Large intestine (tissue), 3 donors: ENCODE data around the gene MARCHF6. TPM values are rescaled to one million over a fixed set of nuclear protein-coding genes. Genes with fewer than 3 reads are reported as not detected.

Experiments used
- DNase-seq, 2 donors: peaks; one replicate each; pipeline versions ENCODE4 v3.0.0 to v3.0.0-alpha.2; 2013
- H3K27ac ChIP-seq: one replicate; pipeline ENCODE4 v1.5.1; 2013; ENCODE audit warnings: low read length
- H3K27me3 ChIP-seq: 2 replicates; pipeline ENCODE4 v1.6.1; 2013; ENCODE audit warnings: low read length; ENCODE audit not compliant: control insufficient read depth, insufficient read depth
- H3K36me3 ChIP-seq: 2 replicates; pipeline ENCODE4 v1.6.1; 2013; ENCODE audit warnings: low read length; ENCODE audit not compliant: control insufficient read depth, insufficient read depth
- H3K4me1 ChIP-seq: one replicate; pipeline ENCODE4 v1.6.1; 2013; ENCODE audit warnings: low read length; ENCODE audit not compliant: control insufficient read depth, insufficient read depth
- H3K4me3 ChIP-seq: one replicate; pipeline ENCODE4 v1.5.1; 2013; ENCODE audit warnings: low read length
- H3K9me3 ChIP-seq: one replicate; pipeline ENCODE4 v1.6.1; 2013; ENCODE audit warnings: mild to moderate bottlenecking, low read depth, low read length, moderate library complexity; ENCODE audit not compliant: control insufficient read depth
- WGBS: methylation state at CpG from one replicate; pipeline ENCODE4 v1.1.5; 2013; ENCODE audit warnings: low lambda C conversion rate; ENCODE audit not compliant: insufficient coverage; 5-methylcytosine and 5-hydroxymethylcytosine counted together
- polyA plus RNA-seq: library from polyadenylated mRNA; unstranded; fragments of 120-200 nt; gene quantifications from one replicate; pipeline ENCODE4 v1.2.1, GENCODE V29; 2013

The MARCHF6 gene
- polyA plus RNA-seq, 1 donor: 117 TPM

- Histone ChIP-seq H3K36me3 (no peaks in the 10 kb centered on the region), H3K4me1 (no peaks in the 10 kb centered on the region), H3K4me3 (no peak overlapping the region), H3K9me3 (no peaks in the 10 kb centered on the region), H3K27ac (no peak overlapping the region), H3K27me3 (no peaks in the 10 kb centered on the region)
- DNase-seq: no peak
- WGBS: 50% methylated on average over 2 of the region's 6 CpGs
Observed at GRCh38 chr5:10324518-10325370, 28.8 kb upstream of the MARCHF6 start.

- H3K27me3 ChIP-seq: peaks cover 17% of the 10 kb centered on the region
- H3K4me1 ChIP-seq: no peaks in the 10 kb centered on the region
- no peak overlapping the region for H3K4me3 ChIP-seq
- H3K9me3 ChIP-seq: peaks cover 4% of the 10 kb centered on the region
- no peak for DNase-seq
- no peaks in the 10 kb centered on the region for H3K36me3 ChIP-seq
- no peak overlapping the region for H3K27ac ChIP-seq
- WGBS: no CpG with 5 or more reads among the region's 5 CpGs
Observed at GRCh38 chr5:10328323-10328722, 25.2 kb upstream of the MARCHF6 start.

DNA sequence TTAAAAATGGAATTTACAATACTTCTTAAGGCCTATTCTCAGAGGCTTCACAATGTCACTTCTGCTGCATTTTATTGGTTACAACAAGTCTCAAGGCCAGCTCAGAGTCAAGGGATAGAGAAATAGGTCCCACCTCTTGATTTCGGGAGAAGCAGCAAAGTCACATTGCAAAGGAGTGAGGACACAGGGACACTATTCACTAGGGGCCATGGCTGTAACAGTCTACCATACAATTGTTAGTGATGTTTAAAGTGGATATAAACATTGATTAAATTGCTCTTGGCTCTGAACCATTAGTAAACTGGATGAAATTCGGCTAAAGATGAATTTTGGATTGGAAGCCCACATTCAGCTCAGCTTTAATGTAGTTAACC lies 24.1 kb upstream of the MARCHF6 start:
- H3K27ac ChIP-seq: no peak overlapping the region
- no peaks in the 10 kb centered on the region for H3K36me3 ChIP-seq
- WGBS: no CpG with 5 or more reads among the region's 2 CpGs
- no peak for DNase-seq
- peaks cover 5% of the 10 kb centered on the region for H3K9me3 ChIP-seq
- no peak overlapping the region for H3K4me3 ChIP-seq
- peaks cover 3% of the 10 kb centered on the region for H3K4me1 ChIP-seq
- H3K27me3 ChIP-seq: peaks cover 26% of the 10 kb centered on the region

DNA sequence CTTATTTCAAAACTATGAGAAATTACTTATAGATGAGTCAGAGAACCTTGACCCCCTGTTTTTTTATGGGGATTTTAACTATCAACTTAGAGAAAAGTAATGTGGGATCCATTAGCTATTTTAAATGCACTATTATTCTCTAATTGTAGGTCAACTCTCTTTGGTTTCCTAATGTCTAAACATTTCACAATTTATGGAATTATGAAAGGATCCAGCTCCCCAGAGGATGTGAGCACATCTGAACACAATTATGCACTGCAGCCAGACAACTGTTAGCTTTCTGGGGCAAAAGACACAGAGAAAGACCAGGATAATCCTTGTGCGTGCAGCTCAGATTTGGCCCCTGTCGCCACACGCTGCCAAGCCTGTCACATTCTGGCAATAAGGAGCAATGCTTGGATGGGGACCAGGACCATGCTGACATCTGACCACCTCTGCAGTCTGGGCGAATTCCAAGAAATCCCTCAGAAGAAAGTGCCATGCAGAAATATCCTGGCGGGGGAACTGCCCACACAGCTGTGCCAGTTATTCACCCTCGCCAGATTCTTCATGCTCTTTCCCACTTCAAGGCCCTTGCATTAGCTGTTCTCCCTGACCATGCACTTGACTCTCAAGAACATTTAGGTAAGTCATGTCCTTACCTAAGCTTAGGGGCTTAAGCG lies 23.5 kb upstream of the MARCHF6 start:
- WGBS: no CpG with 5 or more reads among the region's 7 CpGs
- no peak overlapping the region for H3K27ac ChIP-seq
- H3K9me3 ChIP-seq: peaks cover 5% of the 10 kb centered on the region
- no peaks in the 10 kb centered on the region for H3K36me3 ChIP-seq
- H3K4me1 ChIP-seq: peaks cover 3% of the 10 kb centered on the region
- peak in 1 of 2 donors; percentile 11 for DNase-seq
- peaks cover 32% of the 10 kb centered on the region for H3K27me3 ChIP-seq
- no peak overlapping the region for H3K4me3 ChIP-seq

DNA sequence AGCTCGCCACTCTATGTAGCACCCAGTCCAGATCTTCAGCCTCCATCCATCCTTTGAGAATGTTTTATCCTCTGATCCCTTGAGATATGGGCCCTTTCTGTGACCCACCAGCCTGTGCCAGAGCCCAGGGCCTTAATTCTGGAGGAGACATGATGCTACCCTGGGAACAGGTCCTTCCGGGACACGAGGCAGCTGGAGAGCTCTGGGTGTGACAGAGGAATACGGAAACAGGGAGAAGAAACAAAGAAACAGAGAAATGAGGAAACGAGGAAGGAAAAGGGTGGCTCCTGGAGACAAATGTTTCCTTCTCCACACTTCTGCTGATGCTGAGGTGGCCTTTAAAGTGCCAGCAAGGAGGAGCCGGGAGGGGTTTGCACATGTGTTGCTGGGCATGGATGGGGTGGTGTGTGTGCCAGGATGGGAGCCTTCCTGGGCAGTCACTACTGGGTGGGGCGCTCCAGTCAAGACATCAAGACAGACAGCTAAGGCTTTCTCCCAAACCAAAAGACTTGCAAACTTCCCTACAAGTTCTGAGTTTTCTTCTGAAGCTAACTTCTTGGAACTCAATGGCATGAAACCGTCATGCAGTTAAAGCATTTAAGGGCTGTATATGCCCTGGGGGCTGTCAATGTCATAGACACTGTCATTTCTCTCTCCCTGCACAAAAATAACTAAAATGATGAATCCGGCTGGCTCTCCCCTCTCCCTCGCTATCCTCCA lies 22.8 kb upstream of the MARCHF6 start:
- Histone ChIP-seq H3K36me3 (no peaks in the 10 kb centered on the region), H3K4me1 (peaks cover 3% of the 10 kb centered on the region), H3K27ac (no peak overlapping the region), H3K4me3 (no peak overlapping the region), H3K27me3 (peaks cover 32% of the 10 kb centered on the region), H3K9me3 (peaks cover 5% of the 10 kb centered on the region)
- DNase-seq: no peak
- 85% methylated on average over 4 of the region's 10 CpGs for WGBS

GRCh38 chr5:10331341-10331796 lies 22.1 kb upstream of the MARCHF6 start:
- no peak overlapping the region for H3K4me3 ChIP-seq
- H3K27me3 ChIP-seq: peaks cover 32% of the 10 kb centered on the region
- H3K36me3 ChIP-seq: no peaks in the 10 kb centered on the region
- DNase-seq: peak in 1 of 2 donors; percentile 44
- no CpG with 5 or more reads among the region's 7 CpGs for WGBS
- H3K4me1 ChIP-seq: peaks cover 3% of the 10 kb centered on the region
- peaks cover 5% of the 10 kb centered on the region for H3K9me3 ChIP-seq
- H3K27ac ChIP-seq: no peak overlapping the region

GRCh38 chr5:10332301-10332700 lies 21.2 kb upstream of the MARCHF6 start:
- H3K4me3 ChIP-seq: no peak overlapping the region
- peaks cover 3% of the 10 kb centered on the region for H3K4me1 ChIP-seq
- DNase-seq: no peak
- 92% methylated on average over 4 of the region's 5 CpGs for WGBS
- no peak overlapping the region for H3K27ac ChIP-seq
- no peaks in the 10 kb centered on the region for H3K36me3 ChIP-seq
- peaks cover 32% of the 10 kb centered on the region for H3K27me3 ChIP-seq
- H3K9me3 ChIP-seq: peaks cover 5% of the 10 kb centered on the region

- H3K4me3 ChIP-seq: peak overlapping the region; percentile 62
- H3K4me1 ChIP-seq: peaks cover 3% of the 10 kb centered on the region
- H3K27me3 ChIP-seq: peaks cover 32% of the 10 kb centered on the region
- DNase-seq: peak in 1 of 2 donors; percentile 57
- H3K9me3 ChIP-seq: peaks cover 5% of the 10 kb centered on the region
- WGBS: no CpG with 5 or more reads among the region's 81 CpGs
- no peaks in the 10 kb centered on the region for H3K36me3 ChIP-seq
- H3K27ac ChIP-seq: no peak overlapping the region
Observed at GRCh38 chr5:10333154-10334006, 20.1 kb upstream of the MARCHF6 start.

DNA sequence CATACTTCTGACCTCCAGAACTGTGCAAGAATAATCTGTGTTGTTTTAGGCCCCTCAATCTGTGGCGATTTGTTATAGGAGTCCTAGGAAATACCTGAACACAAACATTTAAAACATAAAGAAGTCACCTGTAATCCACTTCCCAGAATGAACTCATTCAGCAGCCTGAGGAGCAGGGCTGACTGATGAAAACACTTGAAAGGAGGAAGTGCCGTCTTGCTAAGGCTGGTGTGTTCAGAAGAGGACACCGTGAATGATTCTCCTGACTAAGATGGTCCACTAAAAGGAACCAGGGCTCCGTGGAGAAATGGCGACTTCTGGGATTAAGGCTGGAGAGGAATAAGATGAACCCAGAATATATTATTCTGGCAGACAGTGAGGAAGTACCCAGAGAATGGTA lies 18.7 kb upstream of the MARCHF6 start:
- peaks cover 32% of the 10 kb centered on the region for H3K27me3 ChIP-seq
- WGBS: no CpG with 5 or more reads among the region's 5 CpGs
- peaks cover 5% of the 10 kb centered on the region for H3K9me3 ChIP-seq
- no peak for DNase-seq
- peaks cover 3% of the 10 kb centered on the region for H3K4me1 ChIP-seq
- no peak overlapping the region for H3K27ac ChIP-seq
- no peaks in the 10 kb centered on the region for H3K36me3 ChIP-seq
- no peak overlapping the region for H3K4me3 ChIP-seq
